Right forelimb (tissue), 1 donor: ENCODE measurements around the gene APBA3.

ENCODE experiments used
- DNase-seq: peaks from one replicate; pipeline ENCODE4 v3.0.0-alpha.2; 2018

Gene APBA3

GRCh38 chr19:3761382-3762129 lies at the start of gene APBA3:
Gene APBA3 (minus strand): TSS chr19:3761692. CDS start chr19:3760264, 1,428 bp downstream.
- DNase-seq: peak; percentile 96

GRCh38 chr19:3810708-3811355 lies 49.3 kb upstream of the APBA3 start:
- no peak for DNase-seq

GRCh38 chr19:3809881-3810707 lies 48.6 kb upstream of the APBA3 start:
- no peak for DNase-seq

GRCh38 chr19:3808420-3809143 lies 47.1 kb upstream of the APBA3 start:
- DNase-seq: no peak

GRCh38 chr19:3807574-3808354 lies 46.3 kb upstream of the APBA3 start:
- DNase-seq: no peak

GRCh38 chr19:3807131-3807480 lies 45.6 kb upstream of the APBA3 start:
- no peak for DNase-seq

- no peak for DNase-seq
These were observed 44.4 kb upstream of the APBA3 start for GRCh38 chr19:3805859-3806258.

- DNase-seq: no peak
These were observed 42.9 kb upstream of the APBA3 start for GRCh38 chr19:3804429-3804828.

- no peak for DNase-seq
These were observed 42.5 kb upstream of the APBA3 start for GRCh38 chr19:3803986-3804385.

GRCh38 chr19:3803114-3803888 lies 41.8 kb upstream of the APBA3 start:
- no peak for DNase-seq

GRCh38 chr19:3801412-3802096 lies 40.1 kb upstream of the APBA3 start:
- DNase-seq: peak; percentile 77

GRCh38 chr19:3800996-3801395 lies 39.5 kb upstream of the APBA3 start:
- no peak for DNase-seq

GRCh38 chr19:3798137-3798536 lies 36.6 kb upstream of the APBA3 start:
- no peak for DNase-seq

- no peak for DNase-seq
These were observed 34.9 kb upstream of the APBA3 start for GRCh38 chr19:3796358-3796757.

GRCh38 chr19:3793799-3794198 lies 32.3 kb upstream of the APBA3 start:
- DNase-seq: no peak

GRCh38 chr19:3792114-3792513 lies 30.6 kb upstream of the APBA3 start:
- DNase-seq: no peak

GRCh38 chr19:3790941-3791340 lies 29.4 kb upstream of the APBA3 start:
- no peak for DNase-seq

- no peak for DNase-seq
These were observed 28.8 kb upstream of the APBA3 start for GRCh38 chr19:3790209-3790734.

- no peak for DNase-seq
These were observed 27.7 kb upstream of the APBA3 start for GRCh38 chr19:3788996-3789778.
